GM12878 (cell line): ENCODE results near the gene UFD1. TPM values are rescaled to one million over a fixed set of nuclear protein-coding genes. Genes with fewer than 3 reads are reported as not detected.

Experiments used
- BACH1 ChIP-seq: fragments of 450-650 bp; IDR thresholded peaks from 2 replicates; pipeline ENCODE4 v1.6.1; 2017; ENCODE audit warnings: mild to moderate bottlenecking, borderline replicate concordance
- CEBPB ChIP-seq, 2 experiments: fragments of 150-350 bp in 1 of 2; IDR thresholded peaks; 2 replicates each; pipeline ENCODE4 v1.6.1; 2012 to 2014; ENCODE audit warnings: low read depth in 2 of 2, low read length in 2 of 2, borderline replicate concordance in 1 of 2, inconsistent platforms in 1 of 2
- E2F8 ChIP-seq: fragments of 450-650 bp; IDR thresholded peaks from 2 replicates; pipeline ENCODE4 v1.6.1; 2018; ENCODE audit warnings: mild to moderate bottlenecking, low read depth, moderate library complexity; ENCODE audit not compliant: partially characterized antibody
- EGR1 ChIP-seq, 2 experiments: IDR thresholded peaks; 1 replicate in 1 of 2; 2 replicates in 1 of 2; pipeline ENCODE4 v1.6.1; 2011 to 2012; ENCODE audit warnings: low read depth in 2 of 2, low read length in 2 of 2, borderline replicate concordance in 1 of 2, mild to moderate bottlenecking in 1 of 2, moderate library complexity in 1 of 2
- FOS ChIP-seq: IDR thresholded peaks from 3 replicates; pipeline ENCODE4 v1.6.1; 2011; ENCODE audit warnings: borderline replicate concordance; ENCODE audit not compliant: insufficient read length; ENCODE audit errors: extremely low read depth
- FOXK2 ChIP-seq: fragments of 450-650 bp; IDR thresholded peaks from 2 replicates; pipeline ENCODE4 v1.6.1; 2017; ENCODE audit warnings: mild to moderate bottlenecking, moderate library complexity
- GATAD2B ChIP-seq: fragments of 450-650 bp; conservative IDR thresholded peaks from 2 replicates; pipeline ENCODE4 v1.6.1; 2017; ENCODE audit warnings: low read depth, mild to moderate bottlenecking, moderate library complexity
- HDGF ChIP-seq: fragments of 450-650 bp; IDR thresholded peaks from 2 replicates; pipeline ENCODE4 v1.6.1; 2016; ENCODE audit warnings: antibody characterized with exemption
- MAX ChIP-seq: IDR thresholded peaks from 2 replicates; pipeline ENCODE4 v1.6.1; 2012; ENCODE audit warnings: low read depth, low read length, improper control_type of control experiment
- MEF2A ChIP-seq: IDR thresholded peaks from 2 replicates; pipeline ENCODE4 v1.6.1; 2011; ENCODE audit warnings: low read depth, mild to moderate bottlenecking, low read length, moderate library complexity; ENCODE audit not compliant: insufficient read depth
- SP1 ChIP-seq: IDR thresholded peaks from one replicate; pipeline ENCODE4 v1.6.1; 2011; ENCODE audit warnings: low read depth, low read length
- ZNF217 ChIP-seq: fragments of 450-650 bp; IDR thresholded peaks from 2 replicates; pipeline ENCODE4 v1.6.1; 2017; ENCODE audit warnings: antibody characterized with exemption, mild to moderate bottlenecking
- polyA plus RNA-seq, 11 experiments: library from polyadenylated mRNA; depleted of rRNA in 4 of 11; unstranded in 6 of 11; stranded (reverse) in 5 of 11; fragments of >200 nt; fragmentation: Nextera tagmentation in 4 of 11; fragmentation: Illumina TruSeq in 1 of 11; extraction: Ambion mirVana in 4 of 11; extraction: Trizol in 1 of 11; gene quantifications; 1 replicate in 1 of 11; 2 replicates in 10 of 11; pipeline versions ENCODE4 v1.2.1 to v1.2.3, GENCODE V29; 2011 to 2016; ENCODE audit warnings: inconsistent platforms in 2 of 11, missing spikeins in 2 of 11, low read depth in 1 of 11
- total RNA-seq, 4 experiments: library from RNA; depleted of rRNA in 3 of 4; stranded (reverse); fragments of >200 nt in 3 of 4; fragmentation: Illumina TruSeq in 1 of 4; extraction: Trizol in 1 of 4; gene quantifications; 2 replicates each; pipeline versions ENCODE4 v1.2.1 to v1.2.3, GENCODE V29; 2013 to 2021

UFD1 gene
- total and polyA plus RNA-seq, 10 of the 15 experiments (the other 5 are each of a cell fraction or from before 2014, with no cell fraction given): 67.2 to 143 (median 117) TPM

GRCh38 chr22:19490628-19491230 is 11.7 kb upstream of the UFD1 start (continued):
- TF ChIP-seq FOXK2 (no peak), EGR1 (IDR thresholded peaks at IDR 0.05; ENCODE audit: borderline replicate concordance in 1 of 2, low read depth in 2 of 2, low read length in 2 of 2) (no peak), MEF2A (no peak), ZNF217 (no peak), CEBPB (IDR thresholded peaks at IDR 0.05; ENCODE audit: borderline replicate concordance in 1 of 2, low read depth in 2 of 2, low read length in 2 of 2) (no peak), MAX (no peak), HDGF (no peak), GATAD2B (no peak), BACH1 (no peak), SP1 (no peak), E2F8 (no peak), FOS (no peak)
